ENCODE data around the gene PTPRD.

The PTPRD gene

GRCh38 chr9:8649160-8649559, 1963.6 kb downstream of the PTPRD start:
- H3K9me2 ChIP-seq (replicated peaks; ENCODE audit: control insufficient read depth, low read length) = no peaks in the 10 kb centered on the region
- H3K4me1 ChIP-seq (ENCODE audit: control insufficient read depth, low read length) = no peaks in the 10 kb centered on the region
- no peaks in the 10 kb centered on the region for H3K27me3 ChIP-seq (ENCODE audit: control insufficient read depth, low read length)
- H3K9me3 ChIP-seq (ENCODE audit: control insufficient read depth, insufficient read depth, low read length) = no peaks in the 10 kb centered on the region
- H3K27ac ChIP-seq (ENCODE audit: low read depth, low read length) = no peak overlapping the region
- H3K4me3 ChIP-seq (ENCODE audit: low read length) = no peak overlapping the region
- no peaks in the 10 kb centered on the region for H3F3A ChIP-seq (ENCODE audit: control insufficient read depth, insufficient read depth)
- TF ChIP-seq CTCF (IDR thresholded peaks at IDR 0.05; ENCODE audit: low read depth, low read length, poor library complexity, severe bottlenecking) = no peak
- TF ChIP-seq EZH2phosphoT487 (IDR thresholded peaks at IDR 0.05; ENCODE audit: borderline replicate concordance, low read length) = no peak
- H3K4me2 ChIP-seq (ENCODE audit: low read length) = no peak overlapping the region
- no peaks in the 10 kb centered on the region for H3K79me2 ChIP-seq (ENCODE audit: control insufficient read depth, low read length)
- H3K36me3 ChIP-seq (ENCODE audit: control insufficient read depth, low read length) = no peaks in the 10 kb centered on the region
- no peaks in the 10 kb centered on the region for H4K20me1 ChIP-seq (ENCODE audit: control insufficient read depth, insufficient read depth, low read depth, low read length)

- Histone ChIP-seq H3K9me2 (replicated peaks; ENCODE audit: control insufficient read depth, low read length) (no peaks in the 10 kb centered on the region), H3K4me1 (ENCODE audit: control insufficient read depth, low read length) (no peaks in the 10 kb centered on the region), H3K79me2 (ENCODE audit: control insufficient read depth, low read length) (no peaks in the 10 kb centered on the region), H4K20me1 (ENCODE audit: control insufficient read depth, insufficient read depth, low read depth, low read length) (no peaks in the 10 kb centered on the region), H3K36me3 (ENCODE audit: control insufficient read depth, low read length) (no peaks in the 10 kb centered on the region), H3K4me2 (ENCODE audit: low read length) (no peak overlapping the region), H3K27ac (ENCODE audit: low read depth, low read length) (no peak overlapping the region), H3K9me3 (ENCODE audit: control insufficient read depth, insufficient read depth, low read length) (no peaks in the 10 kb centered on the region), H3K27me3 (ENCODE audit: control insufficient read depth, low read length) (no peaks in the 10 kb centered on the region), H3K4me3 (ENCODE audit: low read length) (no peak overlapping the region), H3F3A (ENCODE audit: control insufficient read depth, insufficient read depth) (no peaks in the 10 kb centered on the region)
- TF ChIP-seq EZH2phosphoT487 (IDR thresholded peaks at IDR 0.05; ENCODE audit: borderline replicate concordance, low read length) (no peak), CTCF (IDR thresholded peaks at IDR 0.05; ENCODE audit: low read depth, low read length, poor library complexity, severe bottlenecking) (no peak)
Measured at GRCh38 chr9:8648271-8648845, 1964.4 kb downstream of the PTPRD start.

- no peaks in the 10 kb centered on the region for H3K4me1 ChIP-seq (ENCODE audit: control insufficient read depth, low read length)
- no peaks in the 10 kb centered on the region for H3K79me2 ChIP-seq (ENCODE audit: control insufficient read depth, low read length)
- no peaks in the 10 kb centered on the region for H3F3A ChIP-seq (ENCODE audit: control insufficient read depth, insufficient read depth)
- no peak overlapping the region for H3K4me3 ChIP-seq (ENCODE audit: low read length)
- no peaks in the 10 kb centered on the region for H3K36me3 ChIP-seq (ENCODE audit: control insufficient read depth, low read length)
- no peak overlapping the region for H3K4me2 ChIP-seq (ENCODE audit: low read length)
- H3K27me3 ChIP-seq (ENCODE audit: control insufficient read depth, low read length) = no peaks in the 10 kb centered on the region
- TF ChIP-seq CTCF (IDR thresholded peaks at IDR 0.05; ENCODE audit: low read depth, low read length, poor library complexity, severe bottlenecking) = no peak
- TF ChIP-seq EZH2phosphoT487 (IDR thresholded peaks at IDR 0.05; ENCODE audit: borderline replicate concordance, low read length) = no peak
- H3K27ac ChIP-seq (ENCODE audit: low read depth, low read length) = no peak overlapping the region
- no peaks in the 10 kb centered on the region for H3K9me2 ChIP-seq (replicated peaks; ENCODE audit: control insufficient read depth, low read length)
- no peaks in the 10 kb centered on the region for H4K20me1 ChIP-seq (ENCODE audit: control insufficient read depth, insufficient read depth, low read depth, low read length)
- no peaks in the 10 kb centered on the region for H3K9me3 ChIP-seq (ENCODE audit: control insufficient read depth, insufficient read depth, low read length)
Measured at GRCh38 chr9:8647824-8648223, 1965.0 kb downstream of the PTPRD start.

All from DOHH2 (cell line).